H1 (cell line): Measurements from ENCODE around the gene RCAN2.

ENCODE experiments used
- BCL11A ChIP-seq, 2 experiments: IDR thresholded peaks; one replicate each; pipeline ENCODE4 v1.6.1; 2011; ENCODE audit warnings: low read depth in 2 of 2, low read length in 2 of 2, mild to moderate bottlenecking in 2 of 2
- CBX5 ChIP-seq: fragments of 300-800, 300-1000 bp; sonication (generic); IDR thresholded peaks from 2 replicates; pipeline ENCODE4 v1.7.1; 2016; ENCODE audit warnings: antibody characterized with exemption, low read length, low read depth
- EGR1 ChIP-seq: IDR thresholded peaks from 2 replicates; pipeline ENCODE4 v1.6.1; 2011; ENCODE audit warnings: low read depth, low read length, borderline replicate concordance
- EZH2 ChIP-seq: fragments of 200-600 bp; sonication (generic); IDR thresholded peaks from 2 replicates; pipeline ENCODE4 v1.7.1; 2012; ENCODE audit warnings: low read depth, mild to moderate bottlenecking, moderate library complexity, low read length, inconsistent platforms; ENCODE audit not compliant: severe bottlenecking
- POLR2AphosphoS5 ChIP-seq: IDR thresholded peaks from 2 replicates; pipeline ENCODE4 v1.6.1; 2011; ENCODE audit warnings: low read depth, low read length
- SIN3A ChIP-seq, 2 experiments: IDR thresholded peaks in 1 of 2; conservative IDR thresholded peaks in 1 of 2; 2 replicates each; pipeline ENCODE4 v1.6.1; 2011 to 2012; ENCODE audit warnings: low read length in 2 of 2, improper control_type of control experiment in 1 of 2, low read depth in 1 of 2, mild to moderate bottlenecking in 1 of 2
- TF ChIP-seq, protein P1 (sequence below), 3 experiments: IDR thresholded peaks; 1 replicate in 2 of 3; 2 replicates in 1 of 3; pipeline versions ENCODE4 v1.5.1 to v1.6.1; 2011; ENCODE audit warnings: low read length in 3 of 3, mild to moderate bottlenecking in 3 of 3, inconsistent platforms in 2 of 3, low read depth in 1 of 3, moderate library complexity in 1 of 3; ENCODE audit not compliant: insufficient read depth in 1 of 3; ENCODE audit errors: control extremely low read depth in 1 of 3

DNA sequence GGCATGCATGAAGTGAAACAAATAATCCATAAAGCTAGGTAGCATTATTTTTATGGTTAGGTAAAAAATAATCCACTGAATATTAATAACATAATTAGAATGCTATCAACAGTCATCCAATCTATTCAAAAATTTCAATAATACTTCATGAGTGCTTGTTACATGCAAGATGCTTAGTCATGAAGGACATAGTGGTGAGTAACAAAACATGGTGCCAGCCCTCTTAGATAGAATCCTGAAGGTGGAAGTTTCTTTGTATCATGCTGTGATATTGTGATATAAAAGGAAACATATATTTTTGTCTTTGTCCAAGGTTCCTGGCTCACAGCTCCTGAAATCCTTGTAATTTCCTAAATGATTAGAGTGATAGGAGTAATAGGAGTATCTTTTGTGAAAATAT, 14.9 kb downstream of the RCAN2 start:
- TF ChIP-seq SIN3A (conservative IDR thresholded peaks at IDR 0.05 in 1 of 2, IDR thresholded peaks at IDR 0.05 in 1 of 2; ENCODE audit: low read depth in 1 of 2, low read length in 2 of 2) (no peak), BCL11A (IDR thresholded peaks at IDR 0.05; ENCODE audit: low read depth in 2 of 2, low read length in 2 of 2) (no peak), POLR2AphosphoS5 (no peak), CBX5 (no peak), EZH2 (no peak), EGR1 (no peak)
- TF ChIP-seq, protein P1, sequence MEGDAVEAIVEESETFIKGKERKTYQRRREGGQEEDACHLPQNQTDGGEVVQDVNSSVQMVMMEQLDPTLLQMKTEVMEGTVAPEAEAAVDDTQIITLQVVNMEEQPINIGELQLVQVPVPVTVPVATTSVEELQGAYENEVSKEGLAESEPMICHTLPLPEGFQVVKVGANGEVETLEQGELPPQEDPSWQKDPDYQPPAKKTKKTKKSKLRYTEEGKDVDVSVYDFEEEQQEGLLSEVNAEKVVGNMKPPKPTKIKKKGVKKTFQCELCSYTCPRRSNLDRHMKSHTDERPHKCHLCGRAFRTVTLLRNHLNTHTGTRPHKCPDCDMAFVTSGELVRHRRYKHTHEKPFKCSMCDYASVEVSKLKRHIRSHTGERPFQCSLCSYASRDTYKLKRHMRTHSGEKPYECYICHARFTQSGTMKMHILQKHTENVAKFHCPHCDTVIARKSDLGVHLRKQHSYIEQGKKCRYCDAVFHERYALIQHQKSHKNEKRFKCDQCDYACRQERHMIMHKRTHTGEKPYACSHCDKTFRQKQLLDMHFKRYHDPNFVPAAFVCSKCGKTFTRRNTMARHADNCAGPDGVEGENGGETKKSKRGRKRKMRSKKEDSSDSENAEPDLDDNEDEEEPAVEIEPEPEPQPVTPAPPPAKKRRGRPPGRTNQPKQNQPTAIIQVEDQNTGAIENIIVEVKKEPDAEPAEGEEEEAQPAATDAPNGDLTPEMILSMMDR (IDR thresholded peaks at IDR 0.05; ENCODE audit: control extremely low read depth in 1 of 3, insufficient read depth in 1 of 3, low read depth in 1 of 3, low read length in 3 of 3), result no peak
